Medulla oblongata (tissue), 1 donor: ENCODE measurements around the gene ANAPC13.

Source experiments
- DNase-seq: peaks from one replicate; pipeline ENCODE4 v3.0.0-alpha.2; 2015; ENCODE audit errors: extremely low spot score

ANAPC13 gene

DNA sequence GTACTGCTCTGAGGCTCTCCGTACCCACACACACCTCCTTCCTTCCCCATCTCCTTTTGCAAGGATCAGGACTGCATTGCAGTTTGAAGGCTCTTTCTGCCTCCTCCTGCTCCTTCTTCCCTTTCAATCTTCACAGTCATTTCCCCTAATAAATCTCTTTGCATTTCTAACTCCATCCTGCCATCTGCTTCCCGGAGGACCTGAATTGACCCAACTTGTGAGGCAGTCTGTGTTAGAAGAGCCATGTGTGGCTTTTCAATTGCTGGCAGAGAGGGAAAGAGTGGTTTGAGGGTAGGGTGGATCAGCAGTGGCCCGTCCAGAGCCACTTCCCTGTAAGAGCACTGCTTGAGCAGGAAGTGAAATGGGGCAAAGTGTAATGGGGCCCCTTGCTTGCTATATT is 35.8 kb downstream of the ANAPC13 start:
- no peak for DNase-seq

DNA sequence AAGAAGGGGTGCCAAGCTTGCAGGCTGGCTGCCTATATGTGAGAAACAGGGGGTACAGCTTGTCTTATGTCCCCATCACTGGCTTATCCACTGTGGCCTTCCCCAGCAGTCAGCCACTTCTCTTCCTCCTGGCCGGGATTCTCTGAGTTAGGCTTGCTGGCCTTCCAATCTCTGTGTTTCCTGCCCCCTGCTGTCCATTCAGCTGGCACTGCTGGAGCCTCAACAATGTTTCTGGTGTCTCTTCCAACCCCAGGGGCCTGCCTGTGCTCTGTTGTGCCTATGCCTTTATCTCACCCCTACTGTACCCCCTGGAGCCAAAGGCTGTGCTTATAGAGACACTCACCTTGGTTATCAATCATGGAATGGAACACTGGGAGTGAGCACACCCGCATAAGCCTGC is 36.5 kb downstream of the ANAPC13 start:
- peak; percentile 88 for DNase-seq

GRCh38 chr3:134448664-134449063 is 37.1 kb downstream of the ANAPC13 start:
- no peak for DNase-seq

DNA sequence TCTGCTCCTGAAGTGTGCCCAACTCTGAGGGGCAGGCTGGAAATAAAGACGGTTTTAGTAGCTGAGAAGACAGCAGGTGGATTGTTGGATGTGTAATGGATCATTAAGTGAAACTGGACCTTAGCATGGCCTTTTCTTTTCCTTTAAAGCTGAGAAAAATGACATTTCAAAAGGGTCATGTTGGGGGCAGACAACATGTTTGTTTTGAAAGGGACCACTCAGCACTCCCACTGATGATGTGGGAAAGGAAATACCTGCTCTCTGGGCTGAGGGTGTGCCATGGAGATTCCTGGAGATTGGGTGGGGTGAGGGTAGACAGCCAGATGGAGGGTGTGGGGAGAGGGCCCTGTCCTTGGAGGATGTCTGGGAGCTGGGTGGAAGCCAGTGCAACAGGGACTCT is 38.4 kb downstream of the ANAPC13 start:
- DNase-seq: no peak

DNA sequence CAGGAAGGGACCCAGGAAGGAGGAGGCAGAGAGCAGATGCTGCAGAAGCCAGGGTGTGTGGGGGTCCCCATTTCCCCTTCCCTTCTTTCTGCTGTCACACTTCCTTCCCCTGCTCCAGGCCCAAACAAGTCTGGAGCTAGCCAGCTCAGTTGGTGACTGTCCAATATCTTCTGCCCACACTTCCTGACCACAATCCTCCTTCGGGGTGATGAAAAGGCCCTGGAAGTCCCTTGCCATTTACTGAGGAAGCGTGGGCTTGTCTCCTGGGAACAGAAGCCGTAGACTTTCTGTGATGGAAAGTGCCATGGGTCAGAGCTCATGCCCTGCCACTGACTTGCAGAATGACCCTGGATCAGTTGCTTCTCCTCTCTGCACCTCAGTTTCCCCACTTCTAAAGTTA is 39.0 kb downstream of the ANAPC13 start:
- DNase-seq: no peak

GRCh38 chr3:134445636-134446035 is 40.1 kb downstream of the ANAPC13 start:
- DNase-seq: peak; percentile 28

DNA sequence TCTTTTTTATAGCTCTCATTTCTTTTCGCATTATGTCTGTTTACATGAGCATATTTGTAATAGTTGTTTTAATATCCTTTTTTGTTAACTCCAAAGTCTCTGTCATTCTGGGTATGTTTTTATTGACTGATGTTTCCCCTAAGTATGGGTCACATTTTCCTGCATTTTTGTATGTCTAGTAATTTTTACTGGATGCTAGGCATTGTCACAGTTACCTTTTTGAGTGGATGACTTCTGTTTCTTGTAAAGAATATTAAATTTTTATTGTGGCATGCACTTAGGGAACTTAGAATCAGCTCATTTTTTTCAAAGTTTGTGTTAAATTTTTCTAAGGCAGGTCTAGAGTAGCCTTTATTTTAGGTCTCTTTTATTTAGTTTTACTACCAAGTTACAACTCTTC is 40.7 kb downstream of the ANAPC13 start:
- DNase-seq: no peak

DNA sequence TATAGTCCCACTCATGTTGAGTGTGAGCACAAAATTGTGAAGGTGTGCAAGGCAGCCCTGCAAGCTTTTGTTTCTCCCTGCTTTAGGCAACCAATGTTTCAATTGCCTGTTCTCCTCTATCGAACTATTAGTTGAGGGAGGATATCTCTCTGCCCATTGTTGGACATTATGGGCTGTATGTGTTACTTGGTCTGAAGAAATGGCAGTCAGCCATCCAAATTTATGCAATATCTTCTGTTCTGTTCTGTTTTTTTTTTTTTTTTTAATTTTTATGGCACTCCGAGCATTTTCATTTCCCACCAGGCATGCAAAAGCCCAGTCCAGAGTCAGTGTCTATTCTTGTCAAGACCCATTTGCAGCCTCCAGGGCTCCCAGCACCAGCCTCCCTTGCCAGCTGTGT is 44.0 kb downstream of the ANAPC13 start:
- no peak for DNase-seq

DNA sequence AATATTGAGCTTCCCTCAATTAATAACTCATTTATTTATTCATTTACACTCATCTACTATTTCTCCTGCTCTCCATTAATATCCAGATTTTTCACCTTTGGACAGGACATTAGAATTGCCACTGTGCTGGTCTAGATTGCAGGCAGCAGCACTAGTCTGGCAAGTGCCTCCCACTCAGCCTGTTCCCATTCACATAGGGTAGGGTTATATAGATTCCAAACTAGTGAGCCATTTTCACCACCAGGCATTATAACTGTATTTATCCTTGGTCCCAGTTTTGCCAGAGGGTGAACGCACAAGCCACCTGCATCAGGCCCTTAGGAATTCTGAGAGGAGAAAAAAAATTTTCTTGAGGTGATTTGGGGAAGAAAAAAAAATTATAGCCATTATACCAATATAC is 44.5 kb downstream of the ANAPC13 start:
- DNase-seq: no peak

- DNase-seq: no peak
Measured at GRCh38 chr3:134437211-134437752, 48.5 kb downstream of the ANAPC13 start.

DNA sequence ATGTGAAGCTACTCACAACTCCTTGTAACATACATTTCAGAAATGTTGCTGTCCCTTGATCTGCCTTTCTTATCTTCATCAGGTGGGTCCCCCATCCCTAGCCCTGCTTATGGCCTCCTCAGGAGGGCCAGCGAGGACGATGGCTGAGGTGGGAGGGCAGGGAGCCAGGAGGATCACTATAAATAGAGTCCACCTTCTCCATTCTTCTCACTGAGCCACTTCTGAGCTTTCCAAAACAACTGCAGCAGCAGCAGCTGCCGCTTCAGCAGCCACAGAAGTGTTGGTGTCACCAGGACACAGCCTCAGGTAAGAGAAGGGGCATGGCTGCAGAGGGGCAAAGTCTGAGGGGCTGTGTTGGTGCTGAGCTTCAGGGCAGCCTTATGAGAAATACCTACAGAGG is 53.5 kb downstream of the ANAPC13 start:
- no peak for DNase-seq

DNA sequence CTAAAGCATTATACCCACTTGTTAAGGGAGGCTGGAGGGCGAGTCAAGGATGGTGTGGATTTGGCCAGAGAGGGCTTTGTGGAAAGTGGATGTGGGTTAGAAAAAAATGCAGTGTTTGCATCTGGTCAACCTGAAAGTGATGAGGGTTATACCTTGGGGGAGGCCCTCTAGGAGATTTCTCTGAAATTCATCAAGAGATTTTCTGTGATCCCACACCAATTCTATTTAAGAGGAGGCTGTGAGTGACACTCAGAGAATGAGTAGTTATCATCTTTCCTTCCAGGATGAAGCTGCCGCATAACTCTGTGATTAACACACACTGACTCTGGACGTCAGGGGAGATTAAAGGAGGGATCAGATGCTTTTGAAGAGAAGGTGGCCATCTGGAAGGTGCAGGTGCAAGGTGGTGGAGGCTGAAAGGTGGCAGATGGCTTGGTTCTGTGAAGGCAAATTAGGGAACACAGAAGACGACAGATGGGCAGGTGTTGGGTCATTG is 54.8 kb downstream of the ANAPC13 start:
- DNase-seq: no peak

DNA sequence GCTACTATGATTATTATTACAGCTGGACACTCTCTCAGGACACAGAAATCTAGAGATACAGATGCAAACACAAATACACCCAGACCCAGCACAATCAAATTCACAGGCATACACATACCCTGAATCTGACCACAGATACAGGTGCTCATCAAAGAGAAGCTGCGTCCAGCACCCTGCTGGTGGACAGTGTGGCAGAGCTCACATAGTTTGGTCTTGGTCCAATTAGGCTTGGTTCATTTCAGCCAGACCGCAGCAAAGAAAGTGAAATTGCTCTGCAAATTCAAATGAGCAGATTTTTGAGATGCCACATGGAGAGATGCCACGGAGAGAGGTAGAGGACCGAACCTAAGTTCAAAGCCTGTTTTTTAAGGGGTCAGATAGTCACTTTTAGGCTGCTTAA is 55.6 kb downstream of the ANAPC13 start:
- no peak for DNase-seq

- no peak for DNase-seq
Measured at GRCh38 chr3:134428401-134428800, 57.4 kb downstream of the ANAPC13 start.
